HG03066 (cell line): Measurements from ENCODE around the gene ZBTB7C.

Experiments
- ATAC-seq: cut with Tn5 transposase; IDR thresholded peaks from one replicate; pipeline ENCODE4 v1.9.1; 2021; ENCODE audit warnings: low read depth; ENCODE audit not compliant: unreplicated experiment

Gene ZBTB7C

DNA sequence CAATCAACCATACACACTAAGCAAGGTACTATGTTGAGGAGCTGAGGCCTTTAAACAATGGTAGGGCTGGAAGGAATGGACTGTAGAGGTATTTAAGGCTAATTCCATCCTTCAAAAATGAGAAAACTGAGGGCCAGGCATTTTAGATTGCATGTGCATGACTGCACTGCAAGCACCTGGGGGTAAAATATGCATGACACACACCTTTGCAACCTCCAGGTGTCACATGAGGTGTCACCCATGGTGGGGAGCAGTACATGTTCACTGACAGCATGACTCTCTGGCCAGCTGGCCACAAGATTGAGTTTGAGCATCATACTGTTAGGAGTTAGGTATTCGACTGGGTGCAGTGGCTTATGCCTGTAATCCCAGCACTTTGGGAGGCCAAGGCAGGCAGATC, 182.8 kb downstream of the ZBTB7C start:
- ATAC-seq = no peak

DNA sequence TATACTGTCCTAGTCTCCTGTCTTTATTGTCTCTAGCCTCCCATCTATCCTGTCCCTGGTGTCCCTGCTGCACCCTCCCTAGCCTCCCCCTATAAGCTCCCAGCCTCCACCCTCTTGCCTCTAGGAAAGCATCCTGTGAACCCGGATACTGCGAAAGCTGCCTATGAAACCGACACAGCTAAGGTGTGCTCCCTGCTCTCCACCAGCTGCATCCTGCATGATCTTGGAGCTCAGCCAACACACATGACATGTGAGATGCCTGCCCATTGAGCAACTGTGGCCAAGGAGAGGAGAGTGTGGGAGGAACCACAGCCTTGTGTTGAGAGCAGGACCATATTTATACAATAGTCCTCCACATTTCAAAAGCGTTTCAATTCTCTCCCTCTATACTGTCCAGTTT, 187.1 kb downstream of the ZBTB7C start:
- no peak for ATAC-seq

DNA sequence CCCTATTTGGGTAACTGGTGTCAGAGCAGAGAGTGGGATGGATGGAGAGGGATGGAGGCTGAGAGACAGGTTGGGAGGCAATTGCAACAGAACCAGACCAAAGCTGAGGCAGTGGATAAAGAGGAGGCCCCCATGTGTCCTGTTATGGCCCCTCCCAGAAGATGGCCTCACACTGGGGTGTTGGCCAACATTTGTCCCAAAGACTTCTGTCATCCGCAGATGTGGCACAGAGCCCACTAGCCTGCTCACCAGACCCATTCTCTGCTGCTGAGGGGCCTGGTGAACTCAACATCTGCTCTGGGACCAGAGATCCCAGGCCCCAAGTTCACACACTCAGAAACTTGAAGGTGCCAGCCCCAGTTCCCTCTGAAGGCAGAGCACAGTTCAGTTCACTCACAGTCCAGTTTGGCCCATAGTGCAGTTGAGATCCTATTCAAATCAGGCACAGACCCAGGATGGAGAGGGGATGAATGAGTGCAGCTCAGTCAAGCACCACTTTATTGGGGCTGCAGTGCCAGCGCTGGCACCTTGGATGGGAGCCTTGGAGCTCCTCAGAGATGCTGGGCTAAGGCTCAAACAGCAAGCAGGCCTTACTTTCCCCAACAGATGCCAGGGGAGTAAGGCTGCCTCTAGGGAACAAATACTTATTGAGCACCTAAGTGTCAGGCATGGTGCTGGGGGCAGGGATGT, 189.2 kb downstream of the ZBTB7C start:
- no peak for ATAC-seq

DNA sequence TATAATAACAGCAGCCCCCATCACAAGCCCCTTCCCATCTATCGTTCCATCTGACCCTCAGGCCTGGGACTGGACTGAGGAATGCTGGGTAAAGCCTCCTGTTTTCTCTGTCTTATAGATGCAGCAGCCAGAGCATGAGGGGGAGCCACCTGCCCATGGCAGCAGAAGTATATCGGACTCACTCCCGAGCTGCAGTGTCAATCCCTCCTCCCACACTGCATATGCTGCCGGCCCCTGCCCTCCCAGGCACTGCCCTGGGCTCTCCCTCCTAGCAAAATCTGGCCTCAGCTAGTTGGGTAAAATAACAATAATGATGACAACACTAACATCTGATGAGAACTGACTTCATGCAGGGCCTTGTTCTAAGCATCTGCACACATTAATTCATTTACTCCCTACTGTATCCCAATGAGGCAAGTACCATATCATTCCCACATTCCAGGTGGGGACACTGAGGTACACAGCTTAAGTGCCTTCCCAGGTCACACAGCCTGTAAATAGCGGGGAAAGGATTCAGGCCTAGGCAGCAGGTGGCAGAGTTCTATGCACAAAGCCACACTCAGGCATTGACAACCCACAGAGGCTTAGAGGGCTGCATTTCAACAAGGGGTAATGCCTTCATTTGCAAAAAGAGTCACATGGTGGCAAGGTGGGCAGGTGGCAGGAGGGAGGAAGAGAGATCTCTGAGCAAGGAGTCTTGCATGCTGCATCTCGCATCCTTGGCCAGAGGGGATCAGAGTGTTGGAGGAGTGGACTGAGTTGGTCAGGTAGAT, 190.0 kb downstream of the ZBTB7C start:
- ATAC-seq = no peak

DNA sequence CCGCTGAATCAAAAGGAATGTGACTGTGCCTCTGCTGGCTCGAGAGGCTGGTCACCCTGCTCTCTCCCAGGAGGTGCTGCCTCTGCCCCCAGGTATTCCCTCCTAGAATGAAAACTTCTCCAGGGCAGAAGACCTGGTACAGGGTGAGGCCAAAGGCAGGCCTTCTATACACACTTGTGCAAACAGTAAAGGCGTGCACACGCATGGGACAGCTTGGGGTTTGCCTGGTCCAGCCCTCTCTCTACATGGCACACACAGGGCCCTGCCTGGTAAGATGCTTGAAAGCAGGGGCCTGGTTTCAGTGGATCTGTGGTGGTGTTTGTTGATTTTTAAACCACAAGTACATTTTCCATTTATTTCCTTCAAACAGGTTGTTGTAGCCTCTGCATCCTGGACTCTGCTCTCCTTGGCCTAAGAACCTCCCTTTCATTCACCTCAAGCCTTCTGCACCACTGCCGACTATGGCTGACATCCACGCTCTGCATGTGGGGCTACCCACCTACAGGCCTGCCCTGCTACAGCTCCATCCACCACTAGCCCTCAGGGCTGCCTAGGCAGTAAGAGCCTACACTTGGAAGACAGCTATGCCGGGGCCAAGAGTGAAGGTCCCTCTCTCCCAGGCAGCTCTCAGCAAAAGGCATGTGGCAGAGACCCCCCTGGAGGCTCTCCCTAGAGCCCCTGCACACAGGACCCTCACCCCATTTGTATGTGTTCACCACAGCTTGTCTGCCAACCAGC, 190.7 kb downstream of the ZBTB7C start:
- ATAC-seq = no peak

DNA sequence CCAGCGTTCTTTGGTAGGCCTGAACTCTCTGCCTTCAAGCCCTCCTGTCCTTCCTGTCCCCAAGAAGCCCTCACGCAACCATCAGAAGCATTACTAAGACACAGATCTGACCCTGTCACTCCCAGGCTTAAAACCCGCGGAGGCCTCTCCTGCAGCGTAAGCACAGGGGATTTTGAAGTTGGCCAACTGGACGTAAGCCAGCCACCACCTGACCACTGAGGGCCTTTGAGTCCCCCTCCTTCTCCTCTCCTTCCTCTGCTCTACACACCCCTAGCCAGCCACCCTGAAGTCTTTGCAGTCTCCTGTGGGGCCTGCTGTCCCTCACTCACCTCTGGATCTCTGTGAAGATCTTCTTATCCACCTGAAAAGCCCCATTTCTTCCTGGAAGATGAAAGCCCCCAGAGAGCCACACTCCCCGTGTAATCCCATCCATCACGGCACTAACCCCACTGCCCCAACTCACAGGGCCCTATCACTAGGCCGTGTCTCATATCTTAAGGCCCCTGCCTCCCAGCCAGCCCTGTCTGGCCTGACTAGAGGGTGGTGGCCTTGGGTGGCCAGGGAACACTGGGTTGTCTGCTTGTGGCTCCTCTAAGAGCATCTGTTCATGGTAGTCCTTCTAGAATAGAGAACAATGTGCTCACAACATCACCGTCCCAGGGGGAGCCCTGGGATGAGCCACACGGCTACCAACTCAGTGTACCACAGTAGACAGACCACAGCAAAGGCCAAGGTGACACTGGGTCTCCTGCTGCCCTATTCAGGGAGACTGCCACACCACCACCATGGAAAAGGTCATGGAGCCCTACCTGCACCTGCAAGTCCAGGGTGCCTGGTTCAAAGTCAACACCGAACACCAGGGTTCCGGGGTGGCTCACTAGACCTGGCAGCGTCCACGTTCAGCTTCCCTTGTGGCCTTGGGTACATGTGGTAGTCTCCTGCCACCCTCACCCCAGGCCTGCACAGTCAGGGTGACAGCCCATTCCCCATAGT, 191.6 kb downstream of the ZBTB7C start:
- no peak for ATAC-seq

DNA sequence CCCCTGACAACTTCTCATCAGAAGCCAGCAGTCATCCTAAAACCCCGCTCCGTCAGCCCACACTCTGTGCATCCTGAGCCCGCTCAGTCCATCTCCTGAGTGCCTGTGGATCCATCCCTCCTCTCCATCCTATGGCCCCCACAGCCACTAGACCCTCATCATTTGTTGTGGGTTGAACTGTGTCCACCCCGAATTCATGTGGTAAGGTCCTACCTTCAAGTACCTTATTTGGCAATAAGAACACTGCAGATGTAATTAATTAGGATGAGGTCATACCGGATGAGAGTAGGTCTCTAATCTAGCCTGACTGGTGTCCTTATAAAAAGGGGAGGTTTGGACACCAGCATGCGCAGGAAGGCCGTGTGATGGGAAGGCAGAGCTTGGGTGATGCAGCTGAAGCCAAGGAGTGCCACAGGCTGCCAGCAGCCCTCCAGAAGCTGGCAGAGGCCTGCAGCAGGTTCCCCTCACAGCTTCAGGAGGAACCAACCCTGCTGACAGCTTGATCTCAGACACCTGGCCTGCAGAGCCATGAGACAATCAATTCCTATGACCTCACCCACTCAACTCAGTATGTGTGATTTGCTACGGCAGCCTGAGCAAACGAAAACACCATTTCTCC, 192.4 kb downstream of the ZBTB7C start:
- no peak for ATAC-seq

DNA sequence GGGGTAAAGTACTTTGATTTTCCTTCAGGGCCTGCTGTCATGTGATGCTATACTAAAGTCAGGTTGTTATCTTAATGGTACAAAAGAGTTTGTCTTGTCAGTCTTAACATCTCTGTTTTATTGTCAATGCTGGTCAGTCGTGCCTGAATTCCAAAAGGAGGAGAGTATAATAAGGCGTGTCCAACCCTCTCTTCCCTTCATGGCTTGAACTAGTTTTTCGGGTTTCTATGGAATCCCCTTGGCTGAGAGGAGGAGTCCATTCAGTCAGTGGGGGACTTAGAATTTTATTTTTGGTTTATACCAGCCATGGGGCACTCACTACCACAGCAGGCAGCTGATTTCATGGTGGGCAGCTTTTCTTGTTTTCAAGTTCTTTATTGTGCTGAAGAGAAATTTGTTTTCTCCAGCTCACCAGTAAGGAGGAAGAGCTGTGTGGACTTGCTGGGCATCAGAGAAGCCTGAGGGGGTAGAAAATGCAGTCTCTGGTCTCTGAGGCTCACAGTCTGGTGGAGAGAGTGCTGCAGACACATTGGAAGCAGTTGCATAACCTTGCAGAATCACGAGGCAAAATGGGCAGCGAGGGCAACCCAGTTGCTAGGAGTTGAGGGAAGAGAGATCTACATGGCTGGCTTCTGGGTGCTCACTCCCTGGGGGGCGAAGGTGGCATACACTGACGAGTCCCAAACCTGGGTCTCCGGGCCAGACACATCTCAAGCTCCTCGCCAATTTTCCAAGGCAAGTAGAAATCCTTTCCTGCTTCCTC, 193.1 kb downstream of the ZBTB7C start:
- no peak for ATAC-seq

DNA sequence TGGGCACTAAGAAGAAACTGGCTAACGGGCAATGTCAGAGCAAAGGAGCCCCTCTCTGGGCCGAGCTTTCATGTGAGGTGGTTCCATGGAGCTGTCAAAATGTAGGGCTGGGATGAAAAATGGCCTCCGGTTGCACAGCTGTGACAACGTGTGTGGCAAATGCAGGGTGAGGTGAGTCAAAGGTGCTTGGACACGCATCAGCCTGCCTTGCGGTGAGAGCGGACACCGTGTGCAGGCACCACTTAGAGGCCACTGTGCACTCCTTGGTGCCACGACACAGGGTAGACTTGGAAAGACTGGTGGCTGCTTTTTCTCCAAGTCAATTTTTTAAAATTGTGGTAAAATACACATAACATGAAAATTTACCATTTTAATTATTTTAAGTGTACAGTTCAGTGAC, 195.4 kb downstream of the ZBTB7C start:
- ATAC-seq = no peak

DNA sequence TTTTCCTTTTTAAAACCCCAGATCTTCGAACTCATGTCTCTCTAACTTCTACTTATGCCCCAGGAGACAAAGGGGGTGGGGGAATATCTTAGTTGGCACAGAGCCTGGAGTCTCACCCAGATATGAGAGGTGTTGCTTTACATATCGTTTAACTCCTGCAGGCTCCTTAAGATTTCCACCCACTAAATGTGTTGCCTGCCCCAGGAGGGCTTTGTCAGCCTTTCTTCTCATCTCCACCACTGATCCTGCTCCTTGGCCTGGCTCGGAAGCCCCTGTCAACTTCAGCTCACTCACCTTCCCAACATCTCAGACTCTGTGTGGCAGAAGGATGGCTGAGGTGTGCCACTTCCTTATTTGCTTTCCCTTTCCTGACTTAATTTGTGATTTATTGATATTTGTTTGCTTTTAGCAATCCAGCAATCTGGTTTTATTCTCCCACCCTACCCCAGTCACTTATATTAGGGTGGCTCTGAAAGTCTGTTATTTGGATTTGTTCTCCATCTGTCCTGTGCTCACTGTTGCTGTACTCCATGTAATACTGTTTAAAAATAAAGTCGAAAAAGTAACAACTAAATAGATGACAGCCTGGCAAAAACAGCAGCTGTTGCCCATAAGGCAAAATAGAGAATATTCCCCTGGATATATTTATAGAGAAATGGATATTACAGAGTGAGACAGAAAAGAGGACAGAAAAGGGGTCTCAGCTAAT, 200.6 kb downstream of the ZBTB7C start:
- ATAC-seq = no peak

DNA sequence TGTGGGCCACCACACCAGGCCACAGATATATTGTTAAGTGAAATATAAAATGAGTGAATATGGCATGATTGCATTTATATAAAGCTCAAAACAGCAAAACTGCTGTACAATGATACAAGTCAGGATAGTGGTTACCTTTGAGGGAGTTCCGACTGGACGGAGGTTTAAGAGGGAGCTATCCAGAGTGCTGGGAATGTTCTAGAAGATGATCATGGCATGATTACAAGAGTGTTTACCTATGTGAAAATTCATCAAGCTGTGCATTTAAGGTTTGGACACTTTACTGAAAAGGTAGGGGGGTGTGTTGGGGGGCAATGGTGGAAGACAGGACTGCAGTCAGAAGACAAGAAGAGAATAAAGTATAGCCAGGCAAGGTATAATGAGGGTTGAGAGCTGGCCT, 201.4 kb downstream of the ZBTB7C start:
- no peak for ATAC-seq

DNA sequence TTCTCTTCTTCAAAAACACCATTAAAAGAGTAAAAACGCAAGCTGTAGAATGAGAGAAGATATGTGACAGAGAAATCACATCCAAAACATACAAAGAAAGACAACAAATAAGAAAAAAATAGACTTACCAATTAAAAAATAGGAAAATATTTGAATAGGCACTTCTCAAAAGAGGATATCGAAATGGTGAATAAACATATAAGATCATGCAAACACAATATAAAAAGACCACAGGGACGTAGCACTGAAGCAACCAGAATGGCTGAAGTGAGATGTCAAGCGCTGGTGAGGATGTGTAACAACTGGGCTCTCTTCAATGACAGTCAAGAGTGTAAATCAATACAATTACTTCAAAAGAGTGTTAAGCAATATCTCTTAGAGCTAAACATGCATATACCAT, 202.3 kb downstream of the ZBTB7C start:
- no peak for ATAC-seq

DNA sequence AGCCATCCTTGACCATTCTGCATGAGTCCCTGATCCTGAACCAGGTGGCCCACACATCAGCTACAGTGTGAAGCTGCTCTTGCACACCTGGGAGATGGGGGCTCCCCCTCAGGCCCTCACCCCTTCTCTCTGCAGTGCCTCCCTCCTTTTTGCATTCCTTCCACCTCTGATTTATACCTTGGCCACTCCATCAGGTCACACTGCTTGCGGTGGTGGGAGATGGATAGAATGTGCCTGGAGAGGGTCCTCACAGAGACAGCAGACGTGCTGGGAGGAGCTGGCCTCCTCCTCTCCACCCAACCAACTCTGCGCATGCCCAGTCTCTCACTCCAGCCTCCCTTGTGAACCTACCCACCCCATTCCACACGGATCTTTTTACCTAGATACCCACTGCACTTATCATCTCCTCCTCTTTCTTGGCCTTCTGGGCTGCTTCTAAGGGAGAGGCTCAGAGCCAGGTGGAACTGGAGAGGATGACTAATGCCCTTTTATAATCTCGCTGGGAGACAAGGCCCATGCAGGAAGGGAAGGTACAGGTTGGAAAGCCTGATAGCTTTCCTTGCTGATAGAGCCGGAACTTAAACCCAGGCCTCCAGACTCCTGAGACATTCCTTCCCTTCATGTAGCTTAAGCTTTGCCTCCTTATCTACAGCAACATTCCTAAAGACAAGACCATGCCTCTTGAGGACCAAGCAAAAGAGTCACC, 205.1 kb downstream of the ZBTB7C start:
- no peak for ATAC-seq

DNA sequence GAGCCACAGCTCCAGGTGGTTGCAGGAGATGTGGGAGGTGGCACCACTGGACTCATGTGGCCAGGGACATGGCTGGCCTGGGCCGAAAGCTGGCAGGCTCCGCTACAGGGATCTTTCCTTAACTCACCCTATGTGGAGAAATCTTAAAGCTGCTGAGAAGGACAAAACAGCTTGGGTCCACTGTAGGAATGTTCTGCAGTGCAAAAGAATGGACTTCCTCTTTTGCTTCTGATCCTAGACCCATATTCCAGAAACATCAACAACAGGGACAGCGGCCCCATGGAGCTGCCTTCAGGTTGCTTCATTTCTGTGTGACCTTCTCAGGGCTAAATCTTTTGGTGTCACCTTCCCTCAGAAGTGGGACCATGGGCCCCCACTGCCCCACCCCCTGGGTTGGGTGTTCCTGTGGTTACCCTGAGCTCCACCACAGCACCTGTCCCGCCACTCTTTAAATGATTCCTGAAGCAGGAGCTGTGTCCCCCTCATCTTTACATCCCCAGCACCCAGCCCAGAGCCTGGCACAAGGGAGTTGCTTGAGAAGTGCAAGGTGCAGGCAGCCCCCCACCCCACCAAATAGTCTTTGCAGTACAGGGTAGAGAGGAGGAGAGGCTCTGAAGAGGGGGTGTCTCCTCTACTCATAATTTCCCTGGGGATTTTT, 205.8 kb downstream of the ZBTB7C start:
- no peak for ATAC-seq

DNA sequence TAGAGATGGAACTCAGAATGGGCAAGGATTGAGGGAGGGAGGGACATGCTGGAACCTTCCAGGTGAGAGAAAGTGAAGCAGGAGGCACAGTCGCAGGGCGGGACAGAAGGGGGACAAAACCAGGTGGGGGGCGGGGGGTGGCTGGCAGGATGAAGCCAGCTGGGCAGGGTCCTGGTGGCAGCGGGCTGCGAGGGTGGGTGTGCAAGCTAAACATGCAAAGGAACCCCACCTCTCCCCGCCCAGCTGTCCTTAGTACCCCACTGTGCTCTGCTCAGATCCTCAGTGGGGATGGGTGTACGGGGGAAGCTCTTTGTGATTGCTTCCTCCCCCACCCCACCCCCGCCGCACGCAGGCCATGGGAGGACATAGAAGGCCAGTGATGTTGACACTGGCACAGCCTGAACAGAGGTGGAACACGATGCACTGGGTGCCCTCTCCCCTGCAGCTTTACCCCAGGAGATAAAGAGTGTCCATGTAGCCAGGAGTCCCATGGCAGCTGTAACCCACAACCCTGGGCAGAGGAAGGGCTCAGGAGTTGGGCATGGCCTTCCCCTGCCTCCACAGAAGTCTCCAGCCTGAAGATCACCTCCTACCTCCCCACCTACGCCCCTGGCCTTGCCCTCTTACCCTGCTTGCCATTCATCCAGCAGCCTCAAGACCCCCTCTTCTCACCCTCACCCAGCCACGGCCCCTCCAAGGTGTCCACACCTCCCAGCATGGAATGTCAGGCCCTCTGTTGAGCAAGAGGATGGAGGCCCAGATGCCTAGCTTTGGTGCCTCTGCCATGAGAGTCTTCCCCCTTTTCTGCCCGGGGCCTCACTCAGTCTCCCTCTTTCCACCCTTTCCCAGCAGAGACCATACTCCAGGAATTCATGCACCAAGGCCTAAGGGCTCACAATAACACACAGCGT, 206.6 kb downstream of the ZBTB7C start:
- ATAC-seq = no peak

DNA sequence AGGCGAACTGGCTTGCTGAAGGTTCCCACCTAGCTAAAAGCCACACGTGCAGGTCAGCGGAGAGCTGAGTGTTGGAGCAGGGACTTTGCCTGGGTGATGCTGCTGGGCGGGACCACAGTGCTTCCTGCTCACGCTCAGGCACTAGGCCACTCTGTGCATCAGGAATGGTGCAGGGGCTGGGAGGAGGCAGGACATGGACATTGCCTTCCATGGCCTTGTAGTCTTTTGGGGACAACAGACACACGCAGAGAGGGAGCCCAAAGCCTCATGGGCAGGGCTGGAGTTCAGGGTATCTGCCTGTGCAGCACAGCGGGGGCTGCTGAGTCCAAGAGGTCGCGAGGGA, 207.2 kb downstream of the ZBTB7C start:
- ATAC-seq = no peak
